Loucy (cell line): Measurements from ENCODE around the gene VEGFD.

Source experiments
- EZH2phosphoT487 ChIP-seq: fragments of 200-600 bp; IDR thresholded peaks from 2 replicates; pipeline ENCODE4 v1.6.1; 2018; ENCODE audit warnings: antibody characterized with exemption, mild to moderate bottlenecking, moderate library complexity, borderline replicate concordance
- TF ChIP-seq, protein P1 (sequence below): fragments of 200-600 bp; sonication (generic); conservative IDR thresholded peaks from 2 replicates; pipeline ENCODE4 v1.5.1; 2014; ENCODE audit warnings: mild to moderate bottlenecking, antibody characterized with exemption, low read length

DNA sequence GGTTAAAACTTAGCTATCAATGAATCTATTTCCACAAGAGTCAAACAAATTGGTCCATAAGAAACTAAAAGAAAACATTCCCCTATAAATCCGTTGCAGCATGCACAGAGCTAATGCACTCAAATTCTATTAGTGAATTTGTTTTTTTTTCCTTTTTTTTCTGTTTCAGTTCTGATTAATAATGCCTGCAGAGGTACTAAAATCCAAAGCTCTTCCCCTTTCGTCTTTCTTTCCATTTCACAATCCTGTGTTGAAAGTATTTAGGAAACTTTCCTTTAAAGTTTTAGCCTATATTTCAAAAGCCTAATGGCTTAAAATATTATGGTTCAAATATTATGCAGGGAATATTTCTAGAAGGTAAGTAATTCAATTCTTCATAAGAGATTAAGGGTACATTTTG, 45.9 kb upstream of the VEGFD start:
- TF ChIP-seq, protein P1, sequence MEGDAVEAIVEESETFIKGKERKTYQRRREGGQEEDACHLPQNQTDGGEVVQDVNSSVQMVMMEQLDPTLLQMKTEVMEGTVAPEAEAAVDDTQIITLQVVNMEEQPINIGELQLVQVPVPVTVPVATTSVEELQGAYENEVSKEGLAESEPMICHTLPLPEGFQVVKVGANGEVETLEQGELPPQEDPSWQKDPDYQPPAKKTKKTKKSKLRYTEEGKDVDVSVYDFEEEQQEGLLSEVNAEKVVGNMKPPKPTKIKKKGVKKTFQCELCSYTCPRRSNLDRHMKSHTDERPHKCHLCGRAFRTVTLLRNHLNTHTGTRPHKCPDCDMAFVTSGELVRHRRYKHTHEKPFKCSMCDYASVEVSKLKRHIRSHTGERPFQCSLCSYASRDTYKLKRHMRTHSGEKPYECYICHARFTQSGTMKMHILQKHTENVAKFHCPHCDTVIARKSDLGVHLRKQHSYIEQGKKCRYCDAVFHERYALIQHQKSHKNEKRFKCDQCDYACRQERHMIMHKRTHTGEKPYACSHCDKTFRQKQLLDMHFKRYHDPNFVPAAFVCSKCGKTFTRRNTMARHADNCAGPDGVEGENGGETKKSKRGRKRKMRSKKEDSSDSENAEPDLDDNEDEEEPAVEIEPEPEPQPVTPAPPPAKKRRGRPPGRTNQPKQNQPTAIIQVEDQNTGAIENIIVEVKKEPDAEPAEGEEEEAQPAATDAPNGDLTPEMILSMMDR: no peak
- no peak for TF ChIP-seq EZH2phosphoT487
